PC-9 (cell line): ENCODE data around the gene DYDC1.

ENCODE experiments used
- CTCF ChIP-seq: fragments of 200-600 bp; sonication (generic); conservative IDR thresholded peaks from 2 replicates; pipeline ENCODE4 v1.6.1; 2017; ENCODE audit warnings: mixed run types, antibody characterized with exemption, mild to moderate bottlenecking, moderate library complexity
- EZH2 ChIP-seq: fragments of 200-600 bp; sonication (generic); IDR thresholded peaks from 2 replicates; pipeline ENCODE4 v1.8.0; 2017; ENCODE audit warnings: antibody characterized with exemption, low read depth

- TF ChIP-seq EZH2 (no peak), CTCF (no peak)
Measured at GRCh38 chr10:80359644-80360043, 3.1 kb upstream of the DYDC1 start.
